ENCODE measurements around the gene NEDD4L. TPM values are rescaled to one million over a fixed set of nuclear protein-coding genes. Genes with fewer than 3 reads are reported as not detected.

The NEDD4L gene
- total RNA-seq, 1 experiment from 2014 or later, result 42.9 TPM

DNA sequence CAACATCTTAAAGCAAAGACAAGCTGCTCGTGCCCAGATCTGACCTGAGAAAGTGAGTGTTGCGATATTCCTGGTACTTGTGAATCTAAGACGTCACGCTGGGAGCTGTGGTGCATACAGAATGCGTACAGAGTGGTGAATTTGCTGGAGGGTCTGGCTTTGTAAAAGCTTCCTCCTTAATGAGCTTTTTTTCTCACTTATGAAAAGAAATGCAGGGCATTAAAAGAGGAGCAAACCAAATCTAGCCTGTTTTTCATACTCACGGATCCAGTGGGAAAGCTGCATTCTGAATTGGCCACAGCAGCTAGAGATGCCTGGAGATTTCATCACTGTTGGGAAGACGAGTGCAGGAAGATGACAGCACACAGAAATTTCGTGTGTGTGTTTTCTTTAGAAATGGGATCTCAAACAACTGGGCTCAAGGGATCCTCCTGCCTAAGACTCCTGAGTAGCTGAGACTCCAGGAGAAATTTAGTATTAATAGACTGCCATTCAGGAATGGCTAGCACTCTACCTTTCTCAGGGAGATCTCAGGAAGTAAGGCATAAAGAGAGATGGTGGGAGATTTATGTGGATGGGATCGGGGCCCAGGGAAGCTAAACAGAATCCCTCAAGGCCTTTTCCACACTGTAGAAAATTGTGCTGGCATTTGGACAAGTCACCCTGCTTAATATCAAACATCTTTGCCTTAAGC is 403.5 kb downstream of the NEDD4L start:
- Histone ChIP-seq H3K9me3 (ENCODE audit: control insufficient read depth, insufficient read depth, low read depth, low read length) (no peaks in the 10 kb centered on the region), H3K27me3 (ENCODE audit: control insufficient read depth, insufficient read depth, low read length) (no peaks in the 10 kb centered on the region), H3K4me1 (ENCODE audit: control insufficient read depth, insufficient read depth, low read length) (no peaks in the 10 kb centered on the region), H3K36me3 (ENCODE audit: control insufficient read depth, insufficient read depth, low read length) (no peaks in the 10 kb centered on the region), H3K4me3 (ENCODE audit: low read depth in 2 of 2, low read length in 2 of 2) (no peak overlapping the region), H3K27ac (ENCODE audit: low read length) (no peak overlapping the region)
- TF ChIP-seq TCF7L2 (IDR thresholded peaks at IDR 0.05; ENCODE audit: low read depth, low read length), result no peak
- TF ChIP-seq, protein P1, sequence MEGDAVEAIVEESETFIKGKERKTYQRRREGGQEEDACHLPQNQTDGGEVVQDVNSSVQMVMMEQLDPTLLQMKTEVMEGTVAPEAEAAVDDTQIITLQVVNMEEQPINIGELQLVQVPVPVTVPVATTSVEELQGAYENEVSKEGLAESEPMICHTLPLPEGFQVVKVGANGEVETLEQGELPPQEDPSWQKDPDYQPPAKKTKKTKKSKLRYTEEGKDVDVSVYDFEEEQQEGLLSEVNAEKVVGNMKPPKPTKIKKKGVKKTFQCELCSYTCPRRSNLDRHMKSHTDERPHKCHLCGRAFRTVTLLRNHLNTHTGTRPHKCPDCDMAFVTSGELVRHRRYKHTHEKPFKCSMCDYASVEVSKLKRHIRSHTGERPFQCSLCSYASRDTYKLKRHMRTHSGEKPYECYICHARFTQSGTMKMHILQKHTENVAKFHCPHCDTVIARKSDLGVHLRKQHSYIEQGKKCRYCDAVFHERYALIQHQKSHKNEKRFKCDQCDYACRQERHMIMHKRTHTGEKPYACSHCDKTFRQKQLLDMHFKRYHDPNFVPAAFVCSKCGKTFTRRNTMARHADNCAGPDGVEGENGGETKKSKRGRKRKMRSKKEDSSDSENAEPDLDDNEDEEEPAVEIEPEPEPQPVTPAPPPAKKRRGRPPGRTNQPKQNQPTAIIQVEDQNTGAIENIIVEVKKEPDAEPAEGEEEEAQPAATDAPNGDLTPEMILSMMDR (IDR thresholded peaks at IDR 0.05), result no peak
- TF ChIP-seq, protein P2, sequence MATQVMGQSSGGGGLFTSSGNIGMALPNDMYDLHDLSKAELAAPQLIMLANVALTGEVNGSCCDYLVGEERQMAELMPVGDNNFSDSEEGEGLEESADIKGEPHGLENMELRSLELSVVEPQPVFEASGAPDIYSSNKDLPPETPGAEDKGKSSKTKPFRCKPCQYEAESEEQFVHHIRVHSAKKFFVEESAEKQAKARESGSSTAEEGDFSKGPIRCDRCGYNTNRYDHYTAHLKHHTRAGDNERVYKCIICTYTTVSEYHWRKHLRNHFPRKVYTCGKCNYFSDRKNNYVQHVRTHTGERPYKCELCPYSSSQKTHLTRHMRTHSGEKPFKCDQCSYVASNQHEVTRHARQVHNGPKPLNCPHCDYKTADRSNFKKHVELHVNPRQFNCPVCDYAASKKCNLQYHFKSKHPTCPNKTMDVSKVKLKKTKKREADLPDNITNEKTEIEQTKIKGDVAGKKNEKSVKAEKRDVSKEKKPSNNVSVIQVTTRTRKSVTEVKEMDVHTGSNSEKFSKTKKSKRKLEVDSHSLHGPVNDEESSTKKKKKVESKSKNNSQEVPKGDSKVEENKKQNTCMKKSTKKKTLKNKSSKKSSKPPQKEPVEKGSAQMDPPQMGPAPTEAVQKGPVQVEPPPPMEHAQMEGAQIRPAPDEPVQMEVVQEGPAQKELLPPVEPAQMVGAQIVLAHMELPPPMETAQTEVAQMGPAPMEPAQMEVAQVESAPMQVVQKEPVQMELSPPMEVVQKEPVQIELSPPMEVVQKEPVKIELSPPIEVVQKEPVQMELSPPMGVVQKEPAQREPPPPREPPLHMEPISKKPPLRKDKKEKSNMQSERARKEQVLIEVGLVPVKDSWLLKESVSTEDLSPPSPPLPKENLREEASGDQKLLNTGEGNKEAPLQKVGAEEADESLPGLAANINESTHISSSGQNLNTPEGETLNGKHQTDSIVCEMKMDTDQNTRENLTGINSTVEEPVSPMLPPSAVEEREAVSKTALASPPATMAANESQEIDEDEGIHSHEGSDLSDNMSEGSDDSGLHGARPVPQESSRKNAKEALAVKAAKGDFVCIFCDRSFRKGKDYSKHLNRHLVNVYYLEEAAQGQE (IDR thresholded peaks at IDR 0.05; ENCODE audit: insufficient read depth in 1 of 2, low read depth in 2 of 2, low read length in 1 of 2), result no peak
- no peak for TF ChIP-seq POLR2AphosphoS5 (IDR thresholded peaks at IDR 0.05; ENCODE audit: low read depth, low read length)
- TF ChIP-seq SIN3A (IDR thresholded peaks at IDR 0.05; ENCODE audit: borderline replicate concordance, insufficient read depth, low read depth, low read length), result no peak
- no TSS peak for BruUV-seq (replicated peaks)
- ChIA-PET POLR2A (no interaction called here), CTCF (no interaction called here)
- DNase-seq (ENCODE audit: low read depth, low spot score) (no peak), ATAC-seq (no peak)
- intact Hi-C loops (cut with micrococcal nuclease; ENCODE audit: unreplicated experiment), result no loop called here
- in situ Hi-C loops (cut with HindIII; ENCODE audit: low pct_unique_long_range_greater_than_20kb, low sequenced_read_pairs), result no loop called here

GRCh38 chr18:58449464-58449863 is 405.4 kb downstream of the NEDD4L start:
- Histone ChIP-seq H3K27me3 (ENCODE audit: control insufficient read depth, insufficient read depth, low read length) (no peaks in the 10 kb centered on the region), H3K27ac (ENCODE audit: low read length) (no peak overlapping the region), H3K4me1 (ENCODE audit: control insufficient read depth, insufficient read depth, low read length) (no peaks in the 10 kb centered on the region), H3K4me3 (ENCODE audit: low read depth in 2 of 2, low read length in 2 of 2) (no peak overlapping the region), H3K9me3 (ENCODE audit: control insufficient read depth, insufficient read depth, low read depth, low read length) (no peaks in the 10 kb centered on the region), H3K36me3 (ENCODE audit: control insufficient read depth, insufficient read depth, low read length) (no peaks in the 10 kb centered on the region)
- BruUV-seq (replicated peaks), result no TSS peak
- TF ChIP-seq, protein P1 (IDR thresholded peaks at IDR 0.05), result no peak
- TF ChIP-seq SIN3A (IDR thresholded peaks at IDR 0.05; ENCODE audit: borderline replicate concordance, insufficient read depth, low read depth, low read length) (no peak), TCF7L2 (IDR thresholded peaks at IDR 0.05; ENCODE audit: low read depth, low read length) (no peak), POLR2AphosphoS5 (IDR thresholded peaks at IDR 0.05; ENCODE audit: low read depth, low read length) (no peak)
- TF ChIP-seq, protein P2 (IDR thresholded peaks at IDR 0.05; ENCODE audit: insufficient read depth in 1 of 2, low read depth in 2 of 2, low read length in 1 of 2), result no peak
- DNase-seq (ENCODE audit: low read depth, low spot score), result no peak
- ChIA-PET POLR2A (interaction anchor here (0.6 kb wide), 1 partner anchor 75 kb away, joined by 12 read pairs; no protein-coding TSS in a partner anchor), CTCF (no interaction called here)
- in situ Hi-C loops (cut with HindIII; ENCODE audit: low pct_unique_long_range_greater_than_20kb, low sequenced_read_pairs) (no loop called here), intact Hi-C loops (cut with micrococcal nuclease; ENCODE audit: unreplicated experiment) (no loop called here)
- ATAC-seq, result no peak
